WERI-Rb-1 (cell line): ENCODE measurements around the gene MYF6.
"Not testable (repeated sequence)": the region's sequence is repeated elsewhere in the genome, so short reads cannot be mapped to it uniquely, and the experiment has no call there.

ENCODE experiments used
- DNase-seq: peaks from one replicate; pipeline ENCODE4 v3.0.0-alpha.2; 2020
- H3K27ac ChIP-seq: fragments of 250-450 bp; sonication (Bioruptor Pico); 2 replicates; pipeline ENCODE4 v1.5.1; 2020; ENCODE audit warnings: mild to moderate bottlenecking, moderate library complexity
- H3K27me3 ChIP-seq: fragments of 250-450 bp; sonication (Bioruptor Pico); 2 replicates; pipeline ENCODE4 v1.5.1; 2021; ENCODE audit warnings: mild to moderate bottlenecking, low read depth, moderate library complexity; ENCODE audit not compliant: insufficient read depth, severe bottlenecking
- H3K36me3 ChIP-seq: fragments of 250-450 bp; sonication (Bioruptor Pico); 2 replicates; pipeline ENCODE4 v1.5.1; 2020; ENCODE audit warnings: mild to moderate bottlenecking, moderate library complexity
- H3K4me3 ChIP-seq: 2 replicates; pipeline ENCODE4 v1.5.1; 2011; ENCODE audit warnings: low read depth, mild to moderate bottlenecking, control low read depth, low read length
- H3K9me3 ChIP-seq: fragments of 250-450 bp; sonication (Bioruptor Pico); 2 replicates; pipeline ENCODE4 v1.5.1; 2021; ENCODE audit warnings: mild to moderate bottlenecking, moderate library complexity; ENCODE audit not compliant: severe bottlenecking
- CTCF ChIP-seq: IDR thresholded peaks from 2 replicates; pipeline ENCODE4 v1.5.1; 2011; ENCODE audit warnings: low read depth, mild to moderate bottlenecking, control low read depth, inconsistent platforms, low read length

MYF6 gene

DNA sequence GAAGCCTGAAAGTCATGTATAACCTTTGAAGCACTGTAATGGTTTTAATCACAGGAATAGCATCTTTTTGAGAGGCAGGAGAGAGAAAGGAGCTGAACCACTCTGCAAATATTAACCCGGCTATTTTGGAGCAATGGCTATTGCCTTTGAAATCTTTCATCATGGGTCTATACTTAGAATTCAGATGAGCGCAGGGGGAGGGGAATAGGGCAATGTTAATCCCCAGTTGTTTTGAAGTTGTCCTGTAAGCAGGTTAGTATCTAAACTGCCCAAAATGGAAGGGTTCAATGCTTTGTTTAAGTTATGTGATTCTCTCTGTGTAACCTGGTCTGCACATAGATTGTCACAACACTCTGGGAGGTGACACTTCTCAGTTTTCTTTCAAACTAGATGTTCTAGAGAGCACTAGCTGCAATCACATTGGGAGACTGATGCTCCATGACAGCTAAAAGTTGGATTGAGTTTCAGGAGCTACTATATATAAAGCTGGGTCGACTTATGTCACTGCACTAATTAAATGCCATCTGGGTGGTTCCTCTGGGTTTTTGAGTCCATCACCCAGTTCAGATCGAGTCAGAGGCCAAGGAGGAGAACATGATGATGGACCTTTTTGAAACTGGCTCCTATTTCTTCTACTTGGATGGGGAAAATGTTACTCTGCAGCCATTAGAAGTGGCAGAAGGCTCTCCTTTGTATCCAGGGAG, at the start of gene MYF6:
Gene MYF6 (plus strand): TSS at position 509 of the 704 bp plus-strand sequence. CDS start 86 bp downstream, at position 595.
- Histone ChIP-seq H3K27ac (no peak within 1 kb of the TSS), H3K9me3 (no peaks in the 10 kb centered on the region), H3K27me3 (no peaks in the 10 kb centered on the region), H3K4me3 (no peak within 1 kb of the TSS), H3K36me3 (no peaks in the 10 kb centered on the region)
- no peak for TF ChIP-seq CTCF
- no peak for DNase-seq

GRCh38 chr12:80659512-80660063, 47.8 kb upstream of the MYF6 start:
- Histone ChIP-seq H3K27ac (no peak overlapping the region), H3K27me3 (no peaks in the 10 kb centered on the region), H3K4me3 (no peak overlapping the region), H3K36me3 (no peaks in the 10 kb centered on the region), H3K9me3 (no peaks in the 10 kb centered on the region)
- TF ChIP-seq CTCF: no peak
- no peak for DNase-seq

DNA sequence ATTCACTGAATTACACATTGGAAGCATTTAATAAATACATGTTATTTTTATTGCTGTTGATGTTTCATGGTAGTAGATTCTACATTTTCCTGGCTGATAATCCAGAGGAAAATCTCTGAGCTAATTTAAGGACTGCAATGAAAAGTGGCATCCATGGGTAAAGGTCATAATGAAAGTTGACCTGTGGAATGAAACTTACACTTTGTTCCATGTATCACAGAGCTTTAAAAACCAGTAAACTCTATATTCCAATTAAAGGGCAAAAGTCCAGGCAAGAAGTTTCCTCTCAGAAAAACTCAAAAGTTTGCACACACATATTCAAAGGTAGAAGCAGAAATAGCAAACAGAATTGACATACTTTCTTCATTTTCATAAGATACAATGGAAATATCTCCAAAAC, 44.8 kb upstream of the MYF6 start:
- no peak for DNase-seq
- Histone ChIP-seq H3K27ac (no peak overlapping the region), H3K4me3 (no peak overlapping the region), H3K27me3 (no peaks in the 10 kb centered on the region), H3K36me3 (no peaks in the 10 kb centered on the region), H3K9me3 (no peaks in the 10 kb centered on the region)
- no peak for TF ChIP-seq CTCF

GRCh38 chr12:80670214-80670613, 37.2 kb upstream of the MYF6 start:
- Histone ChIP-seq H3K9me3 (no peaks in the 10 kb centered on the region), H3K36me3 (no peaks in the 10 kb centered on the region), H3K4me3 (no peak overlapping the region), H3K27me3 (no peaks in the 10 kb centered on the region), H3K27ac (no peak overlapping the region)
- TF ChIP-seq CTCF: no peak
- DNase-seq: no peak

DNA sequence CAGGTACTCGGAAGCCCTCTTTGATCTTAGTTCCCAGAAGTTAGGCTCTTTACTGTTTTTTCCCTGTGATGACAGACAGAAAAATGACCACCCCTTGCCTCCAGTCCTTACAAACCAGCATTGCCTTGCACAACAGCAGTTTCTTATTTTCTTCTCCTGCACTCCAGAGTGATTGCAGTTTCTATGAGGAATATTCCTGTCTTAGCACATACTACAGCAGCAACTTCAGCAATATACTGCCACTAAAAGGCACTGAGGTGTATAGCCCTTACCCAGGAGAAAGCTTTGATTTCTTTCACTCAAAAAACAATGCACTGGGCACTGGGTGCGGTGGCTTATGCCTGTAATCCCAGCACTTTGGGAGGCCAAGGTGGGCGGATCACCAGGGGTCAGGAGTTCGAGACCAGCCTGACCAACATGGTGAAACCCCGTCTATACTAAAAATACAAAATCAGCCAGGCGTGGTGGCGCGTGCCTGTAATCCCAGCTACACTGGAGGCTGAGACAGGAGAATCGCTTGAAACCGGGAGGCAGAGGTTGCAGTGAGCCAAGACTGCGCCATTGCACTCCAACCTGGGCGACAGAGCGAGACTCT, 31.3 kb upstream of the MYF6 start:
- H3K9me3 ChIP-seq, H3K27me3 ChIP-seq, H3K36me3 ChIP-seq, H3K27ac ChIP-seq, DNase-seq, H3K4me3 ChIP-seq: not testable (repeated sequence)

DNA sequence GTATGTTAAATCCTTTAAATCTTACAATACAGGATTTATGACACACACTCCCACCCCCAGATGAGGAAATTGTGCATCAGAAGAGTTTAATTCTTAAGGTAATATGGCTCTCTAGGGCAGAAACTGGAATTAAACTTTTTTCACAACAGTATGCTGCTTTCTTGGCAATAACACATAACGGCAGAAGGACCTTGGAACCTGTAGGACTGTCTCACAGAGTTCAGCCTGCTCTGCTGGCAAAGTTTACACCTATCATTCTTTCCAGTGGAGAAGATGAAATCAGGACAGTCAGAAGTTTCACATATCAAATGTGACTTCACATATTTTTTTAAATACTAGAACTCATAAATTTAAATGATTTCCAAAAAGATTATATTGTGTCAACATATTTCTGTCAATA, 30.6 kb upstream of the MYF6 start:
- TF ChIP-seq CTCF: no peak
- DNase-seq: no peak

More for the DNA sequence above, 30.6 kb upstream of the MYF6 start:
- no peaks in the 10 kb centered on the region for H3K36me3 ChIP-seq
- H3K27ac ChIP-seq: no peak overlapping the region
- no peak overlapping the region for H3K4me3 ChIP-seq
- H3K9me3 ChIP-seq: no peaks in the 10 kb centered on the region
- H3K27me3 ChIP-seq: no peaks in the 10 kb centered on the region
